HEK293 (cell line): ENCODE results near the gene ALOX12B.
"Not testable (repeated sequence)": the region's sequence is repeated elsewhere in the genome, so short reads cannot be mapped to it uniquely, and the experiment has no call there.

ENCODE experiments used
- OSR2 ChIP-seq: fragments of 450-650 bp; formaldehyde crosslinking; IDR thresholded peaks from 2 replicates; pipeline ENCODE4 v1.5.1; 2016; ENCODE audit warnings: missing biosample characterization, missing genetic modification characterization
- SCRT2 ChIP-seq: fragments of 450-650 bp; formaldehyde crosslinking; IDR thresholded peaks from 2 replicates; pipeline ENCODE4 v1.5.1; 2016; ENCODE audit warnings: missing biosample characterization, missing genetic modification characterization
- YY1 ChIP-seq: fragments of 450-650 bp; formaldehyde crosslinking; IDR thresholded peaks from 2 replicates; pipeline ENCODE4 v1.5.1; 2018; ENCODE audit warnings: missing biosample characterization, missing genetic modification characterization
- ZBTB7A ChIP-seq: fragments of 450-650 bp; formaldehyde crosslinking; IDR thresholded peaks from 2 replicates; pipeline ENCODE4 v1.5.1; 2016; ENCODE audit warnings: low read depth, missing biosample characterization, missing genetic modification characterization
- ZFHX2 ChIP-seq: fragments of 450-650 bp; formaldehyde crosslinking; conservative IDR thresholded peaks from 2 replicates; pipeline ENCODE4 v1.5.1; 2016; ENCODE audit warnings: missing biosample characterization, missing genetic modification characterization
- ZFP3 ChIP-seq: fragments of 450-650 bp; formaldehyde crosslinking; IDR thresholded peaks from 2 replicates; pipeline ENCODE4 v1.5.1; 2016; ENCODE audit warnings: low read depth, missing biosample characterization, missing genetic modification characterization
- ZNF202 ChIP-seq: fragments of 450-650 bp; formaldehyde crosslinking; IDR thresholded peaks from 2 replicates; pipeline ENCODE4 v1.5.1; 2016; ENCODE audit warnings: missing biosample characterization, missing genetic modification characterization, borderline replicate concordance
- ZNF423 ChIP-seq: fragments of 450-650 bp; formaldehyde crosslinking; IDR thresholded peaks from 2 replicates; pipeline ENCODE4 v1.5.1; 2016; ENCODE audit warnings: missing biosample characterization, missing genetic modification characterization
- ZNF501 ChIP-seq: fragments of 450-650 bp; formaldehyde crosslinking; IDR thresholded peaks from 2 replicates; pipeline ENCODE4 v1.5.1; 2016; ENCODE audit warnings: missing biosample characterization, missing genetic modification characterization
- TF ChIP-seq, protein P1 (sequence below): fragments of 450-650 bp; formaldehyde crosslinking; optimal IDR thresholded peaks from 2 replicates; pipeline ENCODE3; 2016; ENCODE audit warnings: missing biosample characterization, mild to moderate bottlenecking, missing genetic modification characterization
- TF ChIP-seq, protein P2 (sequence below): fragments of 450-650 bp; formaldehyde crosslinking; IDR thresholded peaks from 2 replicates; pipeline ENCODE4 v1.5.1; 2016; ENCODE audit warnings: missing biosample characterization, missing genetic modification characterization
- TF ChIP-seq, protein P3 (sequence below): fragments of 450-650 bp; formaldehyde crosslinking; IDR thresholded peaks from 2 replicates; pipeline ENCODE4 v1.5.1; 2017; ENCODE audit warnings: missing biosample characterization, mild to moderate bottlenecking, missing genetic modification characterization, moderate library complexity
- TF ChIP-seq, protein P4 (sequence below): fragments of 450-650 bp; formaldehyde crosslinking; IDR thresholded peaks from 2 replicates; pipeline ENCODE4 v1.5.1; 2017; ENCODE audit warnings: missing biosample characterization, missing genetic modification characterization
- TF ChIP-seq, protein P5 (sequence below): fragments of 450-650 bp; formaldehyde crosslinking; IDR thresholded peaks from 2 replicates; pipeline ENCODE4 v1.5.1; 2016; ENCODE audit warnings: missing biosample characterization, missing genetic modification characterization

DNA sequence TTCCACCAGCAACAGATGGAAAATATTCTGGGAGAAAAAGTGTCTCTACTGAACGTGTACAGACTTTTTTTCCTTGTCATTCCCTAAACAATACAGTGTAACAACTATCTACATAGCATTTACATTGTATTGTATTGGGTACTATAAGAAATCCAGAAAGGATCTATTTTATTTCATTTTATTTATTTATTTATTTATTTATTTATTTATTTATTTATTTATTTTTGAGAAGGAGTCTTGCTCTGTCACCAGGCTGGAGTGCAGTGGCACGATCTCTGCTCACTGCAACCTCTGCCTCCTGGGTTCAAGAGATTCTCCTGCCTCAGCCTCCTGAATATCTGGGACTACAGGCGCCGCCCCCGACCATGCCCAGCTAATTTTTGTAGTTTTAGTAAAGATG is 9.6 kb downstream of the ALOX12B start:
- TF ChIP-seq ZBTB7A, SCRT2, YY1, ZFHX2, OSR2, ZNF423 (tag by site-specific recombination): not testable (repeated sequence)
- TF ChIP-seq, protein P1, sequence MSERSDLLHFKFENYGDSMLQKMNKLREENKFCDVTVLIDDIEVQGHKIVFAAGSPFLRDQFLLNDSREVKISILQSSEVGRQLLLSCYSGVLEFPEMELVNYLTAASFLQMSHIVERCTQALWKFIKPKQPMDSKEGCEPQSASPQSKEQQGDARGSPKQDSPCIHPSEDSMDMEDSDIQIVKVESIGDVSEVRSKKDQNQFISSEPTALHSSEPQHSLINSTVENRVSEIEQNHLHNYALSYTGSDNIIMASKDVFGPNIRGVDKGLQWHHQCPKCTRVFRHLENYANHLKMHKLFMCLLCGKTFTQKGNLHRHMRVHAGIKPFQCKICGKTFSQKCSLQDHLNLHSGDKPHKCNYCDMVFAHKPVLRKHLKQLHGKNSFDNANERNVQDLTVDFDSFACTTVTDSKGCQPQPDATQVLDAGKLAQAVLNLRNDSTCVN (tag by site-specific recombination) = not testable (repeated sequence)
- TF ChIP-seq, protein P2, sequence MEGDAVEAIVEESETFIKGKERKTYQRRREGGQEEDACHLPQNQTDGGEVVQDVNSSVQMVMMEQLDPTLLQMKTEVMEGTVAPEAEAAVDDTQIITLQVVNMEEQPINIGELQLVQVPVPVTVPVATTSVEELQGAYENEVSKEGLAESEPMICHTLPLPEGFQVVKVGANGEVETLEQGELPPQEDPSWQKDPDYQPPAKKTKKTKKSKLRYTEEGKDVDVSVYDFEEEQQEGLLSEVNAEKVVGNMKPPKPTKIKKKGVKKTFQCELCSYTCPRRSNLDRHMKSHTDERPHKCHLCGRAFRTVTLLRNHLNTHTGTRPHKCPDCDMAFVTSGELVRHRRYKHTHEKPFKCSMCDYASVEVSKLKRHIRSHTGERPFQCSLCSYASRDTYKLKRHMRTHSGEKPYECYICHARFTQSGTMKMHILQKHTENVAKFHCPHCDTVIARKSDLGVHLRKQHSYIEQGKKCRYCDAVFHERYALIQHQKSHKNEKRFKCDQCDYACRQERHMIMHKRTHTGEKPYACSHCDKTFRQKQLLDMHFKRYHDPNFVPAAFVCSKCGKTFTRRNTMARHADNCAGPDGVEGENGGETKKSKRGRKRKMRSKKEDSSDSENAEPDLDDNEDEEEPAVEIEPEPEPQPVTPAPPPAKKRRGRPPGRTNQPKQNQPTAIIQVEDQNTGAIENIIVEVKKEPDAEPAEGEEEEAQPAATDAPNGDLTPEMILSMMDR (tag by site-specific recombination) = not testable (repeated sequence)
- TF ChIP-seq ZNF501 (tag by site-specific recombination) = peak; percentile 63; the same call in 1 of the 2 replicates
- TF ChIP-seq, protein P3, sequence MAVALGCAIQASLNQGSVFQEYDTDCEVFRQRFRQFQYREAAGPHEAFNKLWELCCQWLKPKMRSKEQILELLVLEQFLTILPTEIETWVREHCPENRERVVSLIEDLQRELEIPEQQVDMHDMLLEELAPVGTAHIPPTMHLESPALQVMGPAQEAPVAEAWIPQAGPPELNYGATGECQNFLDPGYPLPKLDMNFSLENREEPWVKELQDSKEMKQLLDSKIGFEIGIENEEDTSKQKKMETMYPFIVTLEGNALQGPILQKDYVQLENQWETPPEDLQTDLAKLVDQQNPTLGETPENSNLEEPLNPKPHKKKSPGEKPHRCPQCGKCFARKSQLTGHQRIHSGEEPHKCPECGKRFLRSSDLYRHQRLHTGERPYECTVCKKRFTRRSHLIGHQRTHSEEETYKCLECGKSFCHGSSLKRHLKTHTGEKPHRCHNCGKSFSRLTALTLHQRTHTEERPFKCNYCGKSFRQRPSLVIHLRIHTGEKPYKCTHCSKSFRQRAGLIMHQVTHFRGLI = not testable (repeated sequence)
- TF ChIP-seq, protein P4, sequence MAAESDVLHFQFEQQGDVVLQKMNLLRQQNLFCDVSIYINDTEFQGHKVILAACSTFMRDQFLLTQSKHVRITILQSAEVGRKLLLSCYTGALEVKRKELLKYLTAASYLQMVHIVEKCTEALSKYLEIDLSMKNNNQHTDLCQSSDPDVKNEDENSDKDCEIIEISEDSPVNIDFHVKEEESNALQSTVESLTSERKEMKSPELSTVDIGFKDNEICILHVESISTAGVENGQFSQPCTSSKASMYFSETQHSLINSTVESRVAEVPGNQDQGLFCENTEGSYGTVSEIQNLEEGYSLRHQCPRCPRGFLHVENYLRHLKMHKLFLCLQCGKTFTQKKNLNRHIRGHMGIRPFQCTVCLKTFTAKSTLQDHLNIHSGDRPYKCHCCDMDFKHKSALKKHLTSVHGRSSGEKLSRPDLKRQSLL (tag by site-specific recombination) = not testable (repeated sequence)
- TF ChIP-seq ZFP3 (tag by site-specific recombination) = 0 out of 2 replicates have a peak, but pooled peaks have one; percentile 45
- TF ChIP-seq ZNF202 (tag by site-specific recombination) = peak; percentile 90; the same call in 1 of the 2 replicates
- TF ChIP-seq, protein P5, sequence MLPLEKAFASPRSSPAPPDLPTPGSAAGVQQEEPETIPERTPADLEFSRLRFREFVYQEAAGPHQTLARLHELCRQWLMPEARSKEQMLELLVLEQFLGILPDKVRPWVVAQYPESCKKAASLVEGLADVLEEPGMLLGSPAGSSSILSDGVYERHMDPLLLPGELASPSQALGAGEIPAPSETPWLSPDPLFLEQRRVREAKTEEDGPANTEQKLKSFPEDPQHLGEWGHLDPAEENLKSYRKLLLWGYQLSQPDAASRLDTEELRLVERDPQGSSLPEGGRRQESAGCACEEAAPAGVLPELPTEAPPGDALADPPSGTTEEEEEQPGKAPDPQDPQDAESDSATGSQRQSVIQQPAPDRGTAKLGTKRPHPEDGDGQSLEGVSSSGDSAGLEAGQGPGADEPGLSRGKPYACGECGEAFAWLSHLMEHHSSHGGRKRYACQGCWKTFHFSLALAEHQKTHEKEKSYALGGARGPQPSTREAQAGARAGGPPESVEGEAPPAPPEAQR = not testable (repeated sequence)
